ENCODE results near the gene EHMT1.

The EHMT1 gene

GRCh38 chr9:137812356-137813023 lies 193.7 kb downstream of the EHMT1 start:
- Histone ChIP-seq H3K27ac (ENCODE audit: insufficient read depth, low read depth, low read length, poor library complexity, severe bottlenecking) (no peak overlapping the region), H3K36me3 (ENCODE audit: control insufficient read depth, insufficient read depth, low read length) (peaks cover 36% of the 10 kb centered on the region)

DNA sequence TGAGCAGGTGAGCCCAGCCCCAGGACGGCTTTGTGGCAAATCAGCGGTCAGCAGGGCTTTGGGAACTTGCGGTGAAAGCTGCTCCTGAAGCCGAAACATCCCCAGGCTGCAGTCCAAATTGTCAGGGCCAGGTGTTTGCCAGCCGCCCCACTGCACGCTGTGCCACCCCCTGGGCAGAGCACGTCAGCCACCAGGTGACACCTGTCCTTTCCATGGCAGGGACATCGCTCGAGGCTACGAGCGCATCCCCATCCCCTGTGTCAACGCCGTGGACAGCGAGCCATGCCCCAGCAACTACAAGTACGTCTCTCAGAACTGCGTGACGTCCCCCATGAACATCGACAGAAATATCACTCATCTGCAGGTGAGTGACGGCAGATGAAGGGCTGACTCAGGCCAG lies 194.4 kb downstream of the EHMT1 start:
- Histone ChIP-seq H3K27me3 (ENCODE audit: control insufficient read depth, insufficient read depth, low read length, poor library complexity, severe bottlenecking) (no peaks in the 10 kb centered on the region), H3K27ac (ENCODE audit: insufficient read depth, low read depth, low read length, poor library complexity, severe bottlenecking) (no peak overlapping the region), H3K36me3 (ENCODE audit: control insufficient read depth, insufficient read depth, low read length) (peaks cover 43% of the 10 kb centered on the region), H3K9me3 (ENCODE audit: control insufficient read depth, low read length) (no peaks in the 10 kb centered on the region), H3K4me3 (ENCODE audit: insufficient read depth, low read depth, low read length) (no peak overlapping the region), H3K4me1 (ENCODE audit: control insufficient read depth, insufficient read depth, low read length) (no peaks in the 10 kb centered on the region)
- 96 to 97% methylated on average over 19 of the region's 19 CpGs for whole genome bisulfite sequencing, 2 experiments

More at GRCh38 chr9:137812356-137813023, 193.7 kb downstream of the EHMT1 start:
- WGBS, 2 experiments, result 96% methylated on average over 9 of the region's 9 CpGs
- H3K4me3 ChIP-seq (ENCODE audit: insufficient read depth, low read depth, low read length), result no peak overlapping the region
- H3K27me3 ChIP-seq (ENCODE audit: control insufficient read depth, insufficient read depth, low read length, poor library complexity, severe bottlenecking), result no peaks in the 10 kb centered on the region
- no peaks in the 10 kb centered on the region for H3K9me3 ChIP-seq (ENCODE audit: control insufficient read depth, low read length)
- no peaks in the 10 kb centered on the region for H3K4me1 ChIP-seq (ENCODE audit: control insufficient read depth, insufficient read depth, low read length)

GRCh38 chr9:137813651-137814415 lies 195.0 kb downstream of the EHMT1 start:
- H3K4me3 ChIP-seq (ENCODE audit: insufficient read depth, low read depth, low read length), result no peak overlapping the region
- H3K36me3 ChIP-seq (ENCODE audit: control insufficient read depth, insufficient read depth, low read length), result peaks cover 47% of the 10 kb centered on the region
- 94 to 95% methylated on average over 24 to 26 of the region's 26 CpGs for WGBS, 2 experiments
- H3K9me3 ChIP-seq (ENCODE audit: control insufficient read depth, low read length), result no peaks in the 10 kb centered on the region
- no peaks in the 10 kb centered on the region for H3K27me3 ChIP-seq (ENCODE audit: control insufficient read depth, insufficient read depth, low read length, poor library complexity, severe bottlenecking)
- H3K4me1 ChIP-seq (ENCODE audit: control insufficient read depth, insufficient read depth, low read length), result no peaks in the 10 kb centered on the region
- no peak overlapping the region for H3K27ac ChIP-seq (ENCODE audit: insufficient read depth, low read depth, low read length, poor library complexity, severe bottlenecking)

- H3K4me1 ChIP-seq (ENCODE audit: control insufficient read depth, insufficient read depth, low read length), result no peaks in the 10 kb centered on the region
- peaks cover 44% of the 10 kb centered on the region for H3K36me3 ChIP-seq (ENCODE audit: control insufficient read depth, insufficient read depth, low read length)
- no peaks in the 10 kb centered on the region for H3K9me3 ChIP-seq (ENCODE audit: control insufficient read depth, low read length)
- no peak overlapping the region for H3K27ac ChIP-seq (ENCODE audit: insufficient read depth, low read depth, low read length, poor library complexity, severe bottlenecking)
- no peak overlapping the region for H3K4me3 ChIP-seq (ENCODE audit: insufficient read depth, low read depth, low read length)
- 97 to 98% methylated on average over 23 of the region's 23 CpGs for WGBS, 2 experiments
- H3K27me3 ChIP-seq (ENCODE audit: control insufficient read depth, insufficient read depth, low read length, poor library complexity, severe bottlenecking), result no peaks in the 10 kb centered on the region
Measured at GRCh38 chr9:137814436-137814835, 195.6 kb downstream of the EHMT1 start.

GRCh38 chr9:137814841-137815240 lies 196.0 kb downstream of the EHMT1 start:
- no peaks in the 10 kb centered on the region for H3K4me1 ChIP-seq (ENCODE audit: control insufficient read depth, insufficient read depth, low read length)
- H3K27me3 ChIP-seq (ENCODE audit: control insufficient read depth, insufficient read depth, low read length, poor library complexity, severe bottlenecking), result no peaks in the 10 kb centered on the region
- H3K36me3 ChIP-seq (ENCODE audit: control insufficient read depth, insufficient read depth, low read length), result peaks cover 47% of the 10 kb centered on the region
- no peak overlapping the region for H3K27ac ChIP-seq (ENCODE audit: insufficient read depth, low read depth, low read length, poor library complexity, severe bottlenecking)
- no peak overlapping the region for H3K4me3 ChIP-seq (ENCODE audit: insufficient read depth, low read depth, low read length)
- 94 to 95% methylated on average over 11 of the region's 11 CpGs for WGBS, 2 experiments
- H3K9me3 ChIP-seq (ENCODE audit: control insufficient read depth, low read length), result no peaks in the 10 kb centered on the region

- WGBS, 2 experiments, result 96 to 97% methylated on average over 30 of the region's 30 CpGs
- no peak overlapping the region for H3K4me3 ChIP-seq (ENCODE audit: insufficient read depth, low read depth, low read length)
- H3K36me3 ChIP-seq (ENCODE audit: control insufficient read depth, insufficient read depth, low read length), result peaks cover 54% of the 10 kb centered on the region
- no peak overlapping the region for H3K27ac ChIP-seq (ENCODE audit: insufficient read depth, low read depth, low read length, poor library complexity, severe bottlenecking)
- no peaks in the 10 kb centered on the region for H3K4me1 ChIP-seq (ENCODE audit: control insufficient read depth, insufficient read depth, low read length)
- no peaks in the 10 kb centered on the region for H3K9me3 ChIP-seq (ENCODE audit: control insufficient read depth, low read length)
- no peaks in the 10 kb centered on the region for H3K27me3 ChIP-seq (ENCODE audit: control insufficient read depth, insufficient read depth, low read length, poor library complexity, severe bottlenecking)
Measured at GRCh38 chr9:137815256-137816255, 196.8 kb downstream of the EHMT1 start.

DNA sequence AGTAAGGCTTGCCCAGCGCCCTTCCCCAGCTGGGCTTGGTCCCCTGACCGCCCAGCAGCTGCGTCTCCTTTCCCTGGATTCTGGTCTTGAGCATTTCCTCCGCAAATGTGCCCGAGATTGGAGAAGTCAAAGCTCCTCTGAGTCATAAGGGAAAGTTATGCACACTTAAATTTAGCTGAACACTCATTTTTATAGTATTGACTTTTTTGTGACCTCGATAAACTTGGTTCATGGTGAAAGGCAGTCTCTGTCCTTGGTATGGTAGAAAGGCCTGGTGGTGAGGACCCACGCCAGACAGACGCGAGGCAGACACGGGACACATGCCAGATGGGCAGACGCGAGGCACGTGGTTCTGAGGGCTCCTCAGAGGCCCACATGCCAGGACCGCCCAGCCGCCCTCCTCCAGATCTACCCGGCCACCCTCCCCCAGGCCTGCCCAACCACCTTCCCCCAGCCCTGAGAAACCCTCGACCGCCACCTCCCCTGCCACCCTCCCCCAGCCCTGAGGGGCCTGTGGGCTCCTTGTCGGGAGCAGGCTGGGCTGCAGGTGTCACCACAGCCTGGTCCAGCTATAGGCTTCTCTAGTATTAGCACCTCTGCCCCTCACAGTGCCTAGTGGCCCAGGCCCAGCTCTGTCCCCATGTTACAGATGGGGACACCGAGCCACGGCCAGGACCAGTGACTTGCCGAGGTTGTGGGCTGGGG lies 197.9 kb downstream of the EHMT1 start:
- no peaks in the 10 kb centered on the region for H3K4me1 ChIP-seq (ENCODE audit: control insufficient read depth, insufficient read depth, low read length)
- WGBS, 2 experiments, result 95 to 96% methylated on average over 22 of the region's 22 CpGs
- H3K9me3 ChIP-seq (ENCODE audit: control insufficient read depth, low read length), result no peaks in the 10 kb centered on the region
- H3K27me3 ChIP-seq (ENCODE audit: control insufficient read depth, insufficient read depth, low read length, poor library complexity, severe bottlenecking), result no peaks in the 10 kb centered on the region
- no peak overlapping the region for H3K4me3 ChIP-seq (ENCODE audit: insufficient read depth, low read depth, low read length)
- H3K27ac ChIP-seq (ENCODE audit: insufficient read depth, low read depth, low read length, poor library complexity, severe bottlenecking), result no peak overlapping the region
- H3K36me3 ChIP-seq (ENCODE audit: control insufficient read depth, insufficient read depth, low read length), result peaks cover 55% of the 10 kb centered on the region

DNA sequence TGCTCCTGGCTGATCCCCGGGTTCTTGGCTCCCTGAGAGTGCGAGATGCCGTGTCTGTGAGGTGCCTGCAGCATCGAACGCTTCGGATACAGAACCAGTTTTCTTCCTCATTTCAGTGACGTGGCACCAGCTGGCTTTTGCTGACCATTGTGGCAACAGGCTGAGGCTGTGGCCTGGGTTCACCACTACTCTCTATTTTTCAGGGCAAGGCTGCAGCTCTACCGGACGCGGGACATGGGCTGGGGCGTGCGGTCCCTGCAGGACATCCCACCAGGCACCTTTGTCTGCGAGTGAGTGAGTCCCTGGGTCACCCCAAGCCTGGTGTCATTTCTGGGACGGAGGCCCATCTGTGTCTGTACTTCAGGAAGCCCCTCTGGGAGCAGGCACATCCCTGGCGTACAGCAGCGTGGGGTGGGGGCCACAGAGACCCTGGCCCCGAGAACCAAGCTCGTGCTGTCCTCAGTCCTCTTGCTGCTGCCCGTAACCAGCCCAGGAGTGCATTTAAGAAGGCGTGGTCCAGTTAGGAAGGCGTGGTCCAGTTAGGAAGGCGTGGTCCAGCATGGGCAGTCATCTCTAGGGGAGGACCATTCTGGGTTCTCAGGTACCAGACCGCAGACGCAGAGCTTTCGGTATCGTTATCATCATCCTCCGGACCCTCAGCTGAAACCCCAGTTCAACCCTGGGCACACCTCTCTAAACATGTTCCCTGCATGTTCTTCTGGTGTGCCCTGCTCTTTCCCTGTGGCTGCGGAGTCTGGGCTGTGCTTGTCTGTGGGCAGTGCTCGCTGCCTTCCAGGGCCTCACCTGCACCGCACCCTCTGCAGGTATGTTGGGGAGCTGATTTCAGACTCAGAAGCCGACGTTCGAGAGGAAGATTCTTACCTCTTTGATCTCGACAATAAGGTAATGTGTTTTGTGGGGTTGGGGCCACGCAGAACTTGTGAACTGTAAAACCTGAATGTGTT lies 198.7 kb downstream of the EHMT1 start:
- Histone ChIP-seq H3K4me1 (ENCODE audit: control insufficient read depth, insufficient read depth, low read length) (no peaks in the 10 kb centered on the region), H3K9me3 (ENCODE audit: control insufficient read depth, low read length) (no peaks in the 10 kb centered on the region), H3K27me3 (ENCODE audit: control insufficient read depth, insufficient read depth, low read length, poor library complexity, severe bottlenecking) (no peaks in the 10 kb centered on the region), H3K36me3 (ENCODE audit: control insufficient read depth, insufficient read depth, low read length) (peaks cover 53% of the 10 kb centered on the region), H3K27ac (ENCODE audit: insufficient read depth, low read depth, low read length, poor library complexity, severe bottlenecking) (no peak overlapping the region), H3K4me3 (ENCODE audit: insufficient read depth, low read depth, low read length) (no peak overlapping the region)
- 96% methylated on average over 35 of the region's 35 CpGs for WGBS, 2 experiments

GRCh38 chr9:137818286-137818685 lies 199.5 kb downstream of the EHMT1 start:
- Histone ChIP-seq H3K4me3 (ENCODE audit: insufficient read depth, low read depth, low read length) (no peak overlapping the region), H3K4me1 (ENCODE audit: control insufficient read depth, insufficient read depth, low read length) (no peaks in the 10 kb centered on the region), H3K9me3 (ENCODE audit: control insufficient read depth, low read length) (no peaks in the 10 kb centered on the region), H3K27me3 (ENCODE audit: control insufficient read depth, insufficient read depth, low read length, poor library complexity, severe bottlenecking) (no peaks in the 10 kb centered on the region), H3K27ac (ENCODE audit: insufficient read depth, low read depth, low read length, poor library complexity, severe bottlenecking) (no peak overlapping the region), H3K36me3 (ENCODE audit: control insufficient read depth, insufficient read depth, low read length) (peaks cover 46% of the 10 kb centered on the region)
- WGBS, 2 experiments, result 87% methylated on average over 14 of the region's 23 CpGs
